Peyer's patch (tissue), 4 donors: ENCODE measurements around the gene EPPIN. TPM values are rescaled to one million over a fixed set of nuclear protein-coding genes. Genes with fewer than 3 reads are reported as not detected.
"Not testable (repeated sequence)": the region's sequence is repeated elsewhere in the genome, so short reads cannot be mapped to it uniquely, and the experiment has no call there.

ENCODE experiments used
- DNase-seq, 3 donors: peaks; one replicate each; pipeline ENCODE4 v3.0.0-alpha.2; 2017 to 2019
- H3K27ac ChIP-seq, 4 donors: fragments of 200-600 bp; sonication (generic); one replicate each; pipeline ENCODE4 v1.5.1; 2016 to 2019
- H3K27me3 ChIP-seq, 2 donors: fragments of 200-600 bp; sonication (generic); one replicate each; pipeline ENCODE4 v1.5.1; 2019
- H3K36me3 ChIP-seq, 3 donors: fragments of 200-600 bp; sonication (generic); one replicate each; pipeline ENCODE4 v1.5.1; 2016 to 2019
- H3K4me1 ChIP-seq, 4 donors: fragments of 200-600 bp; sonication (generic); one replicate each; pipeline ENCODE4 v1.5.1; 2016 to 2019
- H3K4me3 ChIP-seq, 4 donors: fragments of 200-600 bp; sonication (generic); 1 replicate in 3 of 4; 2 replicates in 1 of 4; pipeline ENCODE4 v1.5.1; 2016 to 2019; ENCODE audit warnings: mild to moderate bottlenecking in 1 of 4
- H3K9me3 ChIP-seq, 4 donors: fragments of 200-600 bp; sonication (generic); one replicate each; pipeline ENCODE4 v1.5.1; 2016 to 2019; ENCODE audit warnings: mild to moderate bottlenecking in 1 of 4
- CTCF ChIP-seq, 6 experiments: fragments of 450-650 bp in 4 of 6; fragments of 200-600 bp in 2 of 6; sonication (generic) in 1 of 6; IDR thresholded peaks; one replicate each; pipeline ENCODE4 v1.5.1; 2017 to 2019; ENCODE audit warnings: antibody characterized with exemption in 6 of 6, mild to moderate bottlenecking in 3 of 6, moderate library complexity in 1 of 6
- POLR2A ChIP-seq, 2 donors: fragments of 450-650 bp; IDR thresholded peaks; one replicate each; pipeline ENCODE4 v1.5.1; 2017; ENCODE audit warnings: antibody characterized with exemption in 2 of 2, mild to moderate bottlenecking in 2 of 2, moderate library complexity in 2 of 2
- total RNA-seq, 4 donors: library from RNA; depleted of rRNA; stranded (reverse); fragments of >200 nt; gene quantifications; one replicate each; pipeline ENCODE4 v1.1.0, GENCODE V29; 2016

The EPPIN gene
- total RNA-seq, 4 donors from 2014 or later: not detected

- TF ChIP-seq CTCF (IDR thresholded peaks at IDR 0.05): no peak
- TF ChIP-seq POLR2A (IDR thresholded peaks at IDR 0.05): no peak
- no peaks in the 10 kb centered on the region for H3K27me3 ChIP-seq
- no peaks in the 10 kb centered on the region for H3K36me3 ChIP-seq
- H3K4me1 ChIP-seq: no peaks in the 10 kb centered on the region
- DNase-seq: no peak
- H3K4me3 ChIP-seq: no peak overlapping the region
- H3K9me3 ChIP-seq: no peaks in the 10 kb centered on the region
- H3K27ac ChIP-seq: no peak overlapping the region
These were observed 41.6 kb upstream of the EPPIN start for GRCh38 chr20:45588800-45589199.

GRCh38 chr20:45585986-45586385, 38.8 kb upstream of the EPPIN start:
- H3K27me3 ChIP-seq, H3K4me1 ChIP-seq, H3K36me3 ChIP-seq, H3K27ac ChIP-seq, DNase-seq, H3K4me3 ChIP-seq, H3K9me3 ChIP-seq: not testable (repeated sequence)

- not testable (repeated sequence) for DNase-seq, H3K36me3 ChIP-seq, H3K4me3 ChIP-seq, H3K27ac ChIP-seq, H3K4me1 ChIP-seq, H3K27me3 ChIP-seq, H3K9me3 ChIP-seq
These were observed 37.1 kb upstream of the EPPIN start for GRCh38 chr20:45584294-45584693.

- H3K27me3 ChIP-seq: no peaks in the 10 kb centered on the region
- no peak overlapping the region for H3K27ac ChIP-seq
- no peaks in the 10 kb centered on the region for H3K9me3 ChIP-seq
- no peaks in the 10 kb centered on the region for H3K4me1 ChIP-seq
- H3K4me3 ChIP-seq: no peak overlapping the region
- no peaks in the 10 kb centered on the region for H3K36me3 ChIP-seq
- no peak for TF ChIP-seq POLR2A (IDR thresholded peaks at IDR 0.05)
- TF ChIP-seq CTCF (IDR thresholded peaks at IDR 0.05): no peak
- DNase-seq: no peak
These were observed 36.3 kb upstream of the EPPIN start for GRCh38 chr20:45583502-45583901.

- Histone ChIP-seq H3K27me3 (no peaks in the 10 kb centered on the region), H3K4me1 (no peaks in the 10 kb centered on the region), H3K36me3 (no peaks in the 10 kb centered on the region), H3K9me3 (no peaks in the 10 kb centered on the region), H3K27ac (no peak overlapping the region), H3K4me3 (no peak overlapping the region)
- TF ChIP-seq POLR2A (IDR thresholded peaks at IDR 0.05) (no peak), CTCF (IDR thresholded peaks at IDR 0.05) (no peak)
- DNase-seq: no peak
These were observed 34.5 kb upstream of the EPPIN start for GRCh38 chr20:45581702-45582101.

GRCh38 chr20:45579184-45579583, 32.0 kb upstream of the EPPIN start, which contains the start of gene WFDC8:
TSS of gene WFDC8 (minus strand) at chr20:45579284. CDS start at chr20:45579247, 37 bp downstream.
- Histone ChIP-seq H3K9me3 (no peaks in the 10 kb centered on the region), H3K4me3 (no peak within 1 kb of the TSS), H3K27ac (no peak within 1 kb of the TSS), H3K27me3 (no peaks in the 10 kb centered on the region), H3K4me1 (no peaks in the 10 kb centered on the region), H3K36me3 (no peaks in the 10 kb centered on the region)
- TF ChIP-seq CTCF (IDR thresholded peaks at IDR 0.05): no peak
- TF ChIP-seq POLR2A (IDR thresholded peaks at IDR 0.05): no peak
- no peak for DNase-seq

- no peak for DNase-seq
- Histone ChIP-seq H3K27ac (no peak overlapping the region), H3K4me1 (no peaks in the 10 kb centered on the region), H3K27me3 (no peaks in the 10 kb centered on the region), H3K36me3 (no peaks in the 10 kb centered on the region), H3K9me3 (no peaks in the 10 kb centered on the region), H3K4me3 (no peak overlapping the region)
- no peak for TF ChIP-seq CTCF (IDR thresholded peaks at IDR 0.05)
- TF ChIP-seq POLR2A (IDR thresholded peaks at IDR 0.05): no peak
These were observed 31.0 kb upstream of the EPPIN start for GRCh38 chr20:45578231-45578630.
